ENCODE results near the gene TGDS. TPM values are rescaled to one million over a fixed set of nuclear protein-coding genes. Genes with fewer than 3 reads are reported as not detected.
"Not testable (repeated sequence)": the region's sequence is repeated elsewhere in the genome, so short reads cannot be mapped to it uniquely, and the experiment has no call there.

TGDS gene
- total RNA-seq, 2 experiments from 2014 or later = 7.7 to 8.0 TPM

- H3K27ac ChIP-seq (ENCODE audit: low read depth, low read length, poor library complexity, severe bottlenecking) = no peak overlapping the region
- H3K9me2 ChIP-seq (ENCODE audit: insufficient read depth, low read length) = no peaks in the 10 kb centered on the region
- no peaks in the 10 kb centered on the region for H4K20me1 ChIP-seq (ENCODE audit: insufficient read depth, low read length)
- ChIA-PET POLR2A (no interaction called here), CTCF (ENCODE audit: unreplicated experiment) (no interaction called here)
- no peak overlapping the region for H3K4me3 ChIP-seq (ENCODE audit: low read depth, low read length, poor library complexity, severe bottlenecking)
- H3K4me2 ChIP-seq (ENCODE audit: low read length) = no peak overlapping the region
- H3K79me2 ChIP-seq (ENCODE audit: insufficient read depth, low read depth, low read length) = no peaks in the 10 kb centered on the region
- TF ChIP-seq CTCF (conservative IDR thresholded peaks at IDR 0.05; ENCODE audit: low read length) (no peak), EZH2phosphoT487 (IDR thresholded peaks at IDR 0.05; ENCODE audit: borderline replicate concordance, low read depth, low read length) (no peak)
- H3K9me3 ChIP-seq (ENCODE audit: low read length) = no peaks in the 10 kb centered on the region
- H3K36me3 ChIP-seq (ENCODE audit: insufficient read depth, low read length) = no peaks in the 10 kb centered on the region
- no peak overlapping the region for H2AFZ ChIP-seq (ENCODE audit: low read length)
- no peak for DNase-seq (ENCODE audit: low spot score)
- intact Hi-C loops (cut with micrococcal nuclease; ENCODE audit: unreplicated experiment) = no loop called here
- BruUV-seq (replicated peaks) = no TSS peak
- H3K4me1 ChIP-seq (ENCODE audit: insufficient read depth, low read length, poor library complexity, severe bottlenecking) = no peaks in the 10 kb centered on the region
Measured at GRCh38 chr13:94640721-94641120, 44.8 kb upstream of the TGDS start.

- H2AFZ ChIP-seq (ENCODE audit: low read length); BruUV-seq (replicated peaks); H3K9me3 ChIP-seq (ENCODE audit: low read length); DNase-seq (ENCODE audit: low spot score); H3K79me2 ChIP-seq (ENCODE audit: insufficient read depth, low read depth, low read length); POLR2A ChIA-PET; CTCF ChIA-PET (ENCODE audit: unreplicated experiment); H3K36me3 ChIP-seq (ENCODE audit: insufficient read depth, low read length); H3K27ac ChIP-seq (ENCODE audit: low read depth, low read length, poor library complexity, severe bottlenecking); H3K4me1 ChIP-seq (ENCODE audit: insufficient read depth, low read length, poor library complexity, severe bottlenecking); intact Hi-C loops (cut with micrococcal nuclease; ENCODE audit: unreplicated experiment); H3K4me2 ChIP-seq (ENCODE audit: low read length); H3K4me3 ChIP-seq (ENCODE audit: low read depth, low read length, poor library complexity, severe bottlenecking); H3K9me2 ChIP-seq (ENCODE audit: insufficient read depth, low read length); H4K20me1 ChIP-seq (ENCODE audit: insufficient read depth, low read length): not testable (repeated sequence)
Measured at GRCh38 chr13:94637677-94638076, 41.7 kb upstream of the TGDS start.

- intact Hi-C loops (cut with micrococcal nuclease; ENCODE audit: unreplicated experiment) = no loop called here
- H3K79me2 ChIP-seq (ENCODE audit: insufficient read depth, low read depth, low read length) = no peaks in the 10 kb centered on the region
- no peak overlapping the region for H2AFZ ChIP-seq (ENCODE audit: low read length)
- CTCF ChIA-PET (ENCODE audit: unreplicated experiment) = no interaction called here
- no peak for TF ChIP-seq CTCF (conservative IDR thresholded peaks at IDR 0.05; ENCODE audit: low read length)
- no peak for TF ChIP-seq EZH2phosphoT487 (IDR thresholded peaks at IDR 0.05; ENCODE audit: borderline replicate concordance, low read depth, low read length)
- H3K36me3 ChIP-seq (ENCODE audit: insufficient read depth, low read length) = no peaks in the 10 kb centered on the region
- H3K9me3 ChIP-seq (ENCODE audit: low read length) = no peaks in the 10 kb centered on the region
- no peak overlapping the region for H3K27ac ChIP-seq (ENCODE audit: low read depth, low read length, poor library complexity, severe bottlenecking)
- no peak overlapping the region for H3K4me2 ChIP-seq (ENCODE audit: low read length)
- DNase-seq (ENCODE audit: low spot score) = no peak
- POLR2A ChIA-PET = interaction anchor here (0.6 to 0.7 kb wide), 2 partner anchors 12 to 38 kb away, joined by 3 read pairs; no protein-coding TSS in a partner anchor
- BruUV-seq (replicated peaks) = no TSS peak
- H4K20me1 ChIP-seq (ENCODE audit: insufficient read depth, low read length) = no peaks in the 10 kb centered on the region
- H3K4me3 ChIP-seq (ENCODE audit: low read depth, low read length, poor library complexity, severe bottlenecking) = no peak overlapping the region
- no peaks in the 10 kb centered on the region for H3K9me2 ChIP-seq (ENCODE audit: insufficient read depth, low read length)
- no peaks in the 10 kb centered on the region for H3K4me1 ChIP-seq (ENCODE audit: insufficient read depth, low read length, poor library complexity, severe bottlenecking)
Measured at GRCh38 chr13:94636942-94637578, 41.1 kb upstream of the TGDS start.

- H3K4me1 ChIP-seq (ENCODE audit: insufficient read depth, low read length, poor library complexity, severe bottlenecking); H4K20me1 ChIP-seq (ENCODE audit: insufficient read depth, low read length); H3K79me2 ChIP-seq (ENCODE audit: insufficient read depth, low read depth, low read length); H3K36me3 ChIP-seq (ENCODE audit: insufficient read depth, low read length); H3K4me2 ChIP-seq (ENCODE audit: low read length); BruUV-seq (replicated peaks); DNase-seq (ENCODE audit: low spot score); CTCF ChIA-PET (ENCODE audit: unreplicated experiment); H3K27ac ChIP-seq (ENCODE audit: low read depth, low read length, poor library complexity, severe bottlenecking); intact Hi-C loops (cut with micrococcal nuclease; ENCODE audit: unreplicated experiment); H3K4me3 ChIP-seq (ENCODE audit: low read depth, low read length, poor library complexity, severe bottlenecking); H3K9me2 ChIP-seq (ENCODE audit: insufficient read depth, low read length); H3K9me3 ChIP-seq (ENCODE audit: low read length); H2AFZ ChIP-seq (ENCODE audit: low read length); POLR2A ChIA-PET: not testable (repeated sequence)
Measured at GRCh38 chr13:94636096-94636495, 40.1 kb upstream of the TGDS start.

Measured in OCI-LY7 (cell line).